HG03175 (cell line): ENCODE results near the gene CTNNA3.

ENCODE experiments used
- ATAC-seq: cut with Tn5 transposase; IDR thresholded peaks from one replicate; pipeline ENCODE4 v1.9.1; 2021; ENCODE audit warnings: mild to moderate bottlenecking, moderate library complexity; ENCODE audit not compliant: unreplicated experiment

CTNNA3 gene

GRCh38 chr10:66587680-66588050, 1108.3 kb downstream of the CTNNA3 start:
- no peak for ATAC-seq

GRCh38 chr10:66586897-66587679, 1108.9 kb downstream of the CTNNA3 start:
- no peak for ATAC-seq

- no peak for ATAC-seq
Observed at GRCh38 chr10:66586073-66586472, 1109.9 kb downstream of the CTNNA3 start.

- no peak for ATAC-seq
Observed at GRCh38 chr10:66575251-66575855, 1120.6 kb downstream of the CTNNA3 start.

- ATAC-seq: no peak
Observed at GRCh38 chr10:66572700-66573099, 1123.3 kb downstream of the CTNNA3 start.

GRCh38 chr10:66565999-66566398, 1130.0 kb downstream of the CTNNA3 start:
- no peak for ATAC-seq

GRCh38 chr10:66564287-66564686, 1131.7 kb downstream of the CTNNA3 start:
- no peak for ATAC-seq

- no peak for ATAC-seq
Observed at GRCh38 chr10:66555061-66555460, 1140.9 kb downstream of the CTNNA3 start.

GRCh38 chr10:66552331-66552730, 1143.7 kb downstream of the CTNNA3 start:
- no peak for ATAC-seq

- no peak for ATAC-seq
Observed at GRCh38 chr10:66550351-66550750, 1145.6 kb downstream of the CTNNA3 start.

- no peak for ATAC-seq
Observed at GRCh38 chr10:66538908-66539307, 1157.1 kb downstream of the CTNNA3 start.

- no peak for ATAC-seq
Observed at GRCh38 chr10:66538371-66538770, 1157.6 kb downstream of the CTNNA3 start.

- ATAC-seq: no peak
Observed at GRCh38 chr10:66537186-66537585, 1158.8 kb downstream of the CTNNA3 start.

- ATAC-seq: no peak
Observed at GRCh38 chr10:66535439-66535838, 1160.6 kb downstream of the CTNNA3 start.

GRCh38 chr10:66534866-66535265, 1161.1 kb downstream of the CTNNA3 start:
- no peak for ATAC-seq

- ATAC-seq: no peak
Observed at GRCh38 chr10:66521506-66521905, 1174.5 kb downstream of the CTNNA3 start.

- no peak for ATAC-seq
Observed at GRCh38 chr10:66519616-66520015, 1176.4 kb downstream of the CTNNA3 start.

GRCh38 chr10:66514666-66515065, 1181.3 kb downstream of the CTNNA3 start:
- ATAC-seq: no peak

GRCh38 chr10:66513504-66513903, 1182.5 kb downstream of the CTNNA3 start:
- no peak for ATAC-seq

GRCh38 chr10:66505003-66505657, 1190.9 kb downstream of the CTNNA3 start:
- no peak for ATAC-seq

GRCh38 chr10:66501356-66501755, 1194.6 kb downstream of the CTNNA3 start:
- ATAC-seq: no peak

GRCh38 chr10:66483966-66484365, 1212.0 kb downstream of the CTNNA3 start:
- no peak for ATAC-seq
